HepG2 (cell line): Measurements from ENCODE around the gene ELAVL2. TPM values are rescaled to one million over a fixed set of nuclear protein-coding genes. Genes with fewer than 3 reads are reported as not detected.

Experiments used
- ATAC-seq: fragments of 200-7000 bp; cut with Tn5 transposase; 3 replicates; pipeline ENCODE4 v1.9.1; 2020; ENCODE audit warnings: mild to moderate bottlenecking, moderate library complexity
- BruUV-seq: library from RNA; stranded (reverse); fragments of 400-500 nt; replicated peaks from 2 replicates; lab custom pipeline; 2021; lab: Mats Ljungman, UMichigan
- CTCF ChIA-PET: fragments of 300-600 bp; formaldehyde crosslinking; extraction: SDS; loops from one replicate; lab custom pipeline; 2021; ENCODE audit warnings: low total read pairs, inconsistent platforms, low intra/inter-chr PET ratio; lab: Yijun Ruan, JAX
- POLR2A ChIA-PET: fragments of 350-600 bp; sonication (Branson Sonifier 250); formaldehyde crosslinking; loops from one replicate; lab custom pipeline; 2020; ENCODE audit warnings: antibody characterized with exemption, inconsistent platforms; lab: Yijun Ruan, JAX
- DNase-seq: peaks from one replicate; pipeline ENCODE4 v3.0.0-alpha.2; 2015; ENCODE audit warnings: low spot score
- FAIRE-seq: peaks from 3 replicates; lab custom pipeline; 2011; peaks lifted over from hg19 to GRCh38; lab: Jason Lieb, UNC
- H2AFZ ChIP-seq: one replicate; pipeline ENCODE4 v1.6.1; 2011; ENCODE audit warnings: low read length, inconsistent platforms
- H3K27ac ChIP-seq: fragments of 300-600 bp; 3 replicates; pipeline ENCODE4 v1.8.0; 2011; ENCODE audit warnings: mixed run types, mild to moderate bottlenecking, mixed read lengths, low read length, inconsistent platforms; ENCODE audit not compliant: insufficient read depth; ENCODE audit errors: extremely low read length
- H3K27me3 ChIP-seq, 2 experiments: fragments of 200-600 bp in 1 of 2; 2 replicates in 1 of 2; 3 replicates in 1 of 2; pipeline versions ENCODE4 v1.6.0 to v1.8.0; 2011; ENCODE audit warnings: low read length in 2 of 2, mild to moderate bottlenecking in 2 of 2, moderate library complexity in 2 of 2, inconsistent platforms in 1 of 2; ENCODE audit not compliant: insufficient read depth in 2 of 2, control insufficient read depth in 1 of 2
- H3K36me3 ChIP-seq, 2 experiments: fragments of 200-600 bp in 1 of 2; replicated peaks in 1 of 2; 2 replicates in 1 of 2; 3 replicates in 1 of 2; pipeline versions ENCODE4 v1.5.1 to v1.8.0; 2011; ENCODE audit warnings: low read length in 2 of 2, inconsistent platforms in 1 of 2; ENCODE audit not compliant: insufficient read depth in 2 of 2, control insufficient read depth in 1 of 2
- H3K4me1 ChIP-seq: 2 replicates; pipeline ENCODE4 v1.5.1; 2012; ENCODE audit warnings: low read length, inconsistent platforms; ENCODE audit not compliant: insufficient read depth
- H3K4me2 ChIP-seq: 2 replicates; pipeline ENCODE4 v1.6.0; 2011; ENCODE audit warnings: low read depth, low read length, inconsistent platforms
- H3K4me3 ChIP-seq, 3 experiments: fragments of 200-600 bp in 1 of 3; sonication (generic), shearing (Covaris generic) in 1 of 3; replicated peaks in 1 of 3; 2 replicates each; pipeline ENCODE4 v1.5.1; 2011 to 2016; ENCODE audit warnings: low read length in 3 of 3, inconsistent platforms in 2 of 3, low read depth in 2 of 3, mild to moderate bottlenecking in 2 of 3, control low read depth in 1 of 3, mixed read lengths in 1 of 3; ENCODE audit not compliant: insufficient read depth in 1 of 3
- H3K79me2 ChIP-seq: one replicate; pipeline ENCODE4 v1.6.1; 2011; ENCODE audit warnings: low read length, inconsistent platforms; ENCODE audit not compliant: insufficient read depth
- H3K9ac ChIP-seq: 2 replicates; pipeline ENCODE4 v1.6.0; 2011; ENCODE audit warnings: mild to moderate bottlenecking, low read depth, low read length, inconsistent platforms; ENCODE audit not compliant: insufficient read depth
- H3K9me3 ChIP-seq: 2 replicates; pipeline ENCODE4 v1.5.1; 2012; ENCODE audit warnings: mild to moderate bottlenecking, low read length
- H4K20me1 ChIP-seq: 2 replicates; pipeline ENCODE4 v1.6.0; 2011; ENCODE audit warnings: inconsistent platforms, mild to moderate bottlenecking, low read length, moderate library complexity; ENCODE audit not compliant: insufficient read depth
- ELF4 ChIP-seq: sonication (generic); formaldehyde crosslinking; IDR thresholded peaks from 2 replicates; pipeline ENCODE4 v1.5.0; 2020; ENCODE audit warnings: missing genetic modification reagents, mild to moderate bottlenecking, moderate library complexity, borderline replicate concordance
- FOXA1 ChIP-seq, 2 experiments: fragments of 450-650 bp in 1 of 2; sonication (generic) in 1 of 2; formaldehyde crosslinking in 1 of 2; IDR thresholded peaks; 2 replicates each; pipeline versions ENCODE4 v1.4.0 to v1.6.1; 2016 to 2020; ENCODE audit warnings: missing genetic modification reagents in 1 of 2
- KLF12 ChIP-seq: sonication (generic); formaldehyde crosslinking; IDR thresholded peaks from 2 replicates; pipeline ENCODE4 v1.4.0; 2020; ENCODE audit warnings: missing genetic modification reagents, borderline replicate concordance
- MAFF ChIP-seq: IDR thresholded peaks from 2 replicates; pipeline ENCODE4 v1.6.1; 2011; ENCODE audit warnings: low read depth, low read length, improper control_type of control experiment
- NCOR1 ChIP-seq: fragments of 200-600 bp; sonication (generic); IDR thresholded peaks from 2 replicates; pipeline ENCODE4 v1.7.0; 2017; ENCODE audit warnings: antibody characterized with exemption, low read length, borderline replicate concordance
- RCOR2 ChIP-seq: IDR thresholded peaks from 2 replicates; pipeline ENCODE4 v1.6.1; 2016; ENCODE audit warnings: missing biosample characterization, missing genetic modification reagents
- ZNF331 ChIP-seq: sonication (generic); formaldehyde crosslinking; IDR thresholded peaks from 2 replicates; pipeline ENCODE4 v1.4.0; 2020; ENCODE audit warnings: missing genetic modification reagents
- ZNF33A ChIP-seq: sonication (generic); formaldehyde crosslinking; IDR thresholded peaks from 2 replicates; pipeline ENCODE4 v1.5.1; 2020; ENCODE audit warnings: missing genetic modification reagents, mild to moderate bottlenecking, moderate library complexity, borderline replicate concordance
- ZSCAN21 ChIP-seq: sonication (generic); formaldehyde crosslinking; IDR thresholded peaks from 2 replicates; pipeline ENCODE4 v1.8.0; 2022; ENCODE audit warnings: mild to moderate bottlenecking, missing genetic modification reagents, moderate library complexity, borderline replicate concordance
- WGBS: methylation state at CpG from one replicate; pipeline ENCODE4 v1.1.6; 2017; ENCODE audit warnings: low lambda C conversion rate; 5-methylcytosine and 5-hydroxymethylcytosine counted together
- in situ Hi-C: cut with HindIII; loops from 2 replicates; pipeline ENCODE4 v1.10.0; 2017; ENCODE audit warnings: low pct_unique_long_range_greater_than_20kb; ENCODE audit not compliant: extremely low pct_ligation_motif_present
- intact Hi-C: fragments of 100-400 bp; cut with micrococcal nuclease; formaldehyde crosslinking; loops from one replicate; pipeline ENCODE4 v1.10.0; 2022; ENCODE audit not compliant: unreplicated experiment
- polyA plus RNA-seq, 8 experiments: library from polyadenylated mRNA; depleted of rRNA in 3 of 8; stranded (reverse) in 7 of 8; unstranded in 1 of 8; fragments of >200 nt; fragmentation: Illumina TruSeq in 4 of 8; extraction: Trizol in 4 of 8; gene quantifications; 2 replicates each; pipeline versions ENCODE4 v1.2.1 to v1.2.3, GENCODE V29; 2011 to 2016; ENCODE audit warnings: low read depth in 4 of 8, missing spikeins in 1 of 8, mixed read lengths in 1 of 8; ENCODE audit not compliant: insufficient read depth in 1 of 8
- total RNA-seq, 5 experiments: library from RNA; depleted of rRNA; stranded (reverse); fragments of >200 nt; fragmentation: Illumina TruSeq; extraction: Trizol; gene quantifications; 2 replicates each; pipeline ENCODE4 v1.2.3, GENCODE V29; 2016; ENCODE audit warnings: low read depth in 1 of 5
- TF ChIP-seq, protein P1 (sequence below): sonication (generic); formaldehyde crosslinking; IDR thresholded peaks from 2 replicates; pipeline ENCODE4; 2020; ENCODE audit warnings: missing genetic modification reagents, mild to moderate bottlenecking, borderline replicate concordance
- TF ChIP-seq, protein P2 (sequence below): sonication (generic); formaldehyde crosslinking; IDR thresholded peaks from 2 replicates; pipeline ENCODE4 v1.4.0; 2020; ENCODE audit warnings: mild to moderate bottlenecking, missing genetic modification reagents
- TF ChIP-seq, protein P3 (sequence below): sonication (generic); formaldehyde crosslinking; conservative IDR thresholded peaks from 2 replicates; pipeline ENCODE4 v1.4.0; 2020; ENCODE audit warnings: missing genetic modification reagents

Gene ELAVL2
- total and polyA plus RNA-seq, 2 of the 13 experiments (the other 11 are each of a cell fraction or from before 2014, with no cell fraction given): not detected

- Histone ChIP-seq H3K9ac (no peak overlapping the region), H3K27ac (no peak overlapping the region), H3K27me3 (no peaks in the 10 kb centered on the region), H3K9me3 (no peaks in the 10 kb centered on the region), H3K79me2 (no peaks in the 10 kb centered on the region), H3K36me3 (no peaks in the 10 kb centered on the region), H3K4me1 (no peaks in the 10 kb centered on the region), H3K4me3 (no peak overlapping the region), H4K20me1 (no peaks in the 10 kb centered on the region), H2AFZ (no peak overlapping the region), H3K4me2 (no peak overlapping the region)
- BruUV-seq: no TSS peak
- 1% methylated on average over 4 of the region's 4 CpGs for WGBS
- FAIRE-seq (no peak), ATAC-seq (no peak), DNase-seq (no peak)
- ChIA-PET CTCF (no interaction called here), POLR2A (no interaction called here)
- intact Hi-C loops: no loop called here
- in situ Hi-C loops: no loop called here
- TF ChIP-seq ZNF331 (CRISPR knock-in tag): no peak
- TF ChIP-seq FOXA1 (IDR thresholded peaks at IDR 0.05): no peak
- TF ChIP-seq FOXA1 (CRISPR knock-in tag; IDR thresholded peaks at IDR 0.05): no peak
- TF ChIP-seq NCOR1: no peak
- TF ChIP-seq ZSCAN21 (CRISPR knock-in tag): no peak
- TF ChIP-seq MAFF: no peak
- TF ChIP-seq, protein P1, sequence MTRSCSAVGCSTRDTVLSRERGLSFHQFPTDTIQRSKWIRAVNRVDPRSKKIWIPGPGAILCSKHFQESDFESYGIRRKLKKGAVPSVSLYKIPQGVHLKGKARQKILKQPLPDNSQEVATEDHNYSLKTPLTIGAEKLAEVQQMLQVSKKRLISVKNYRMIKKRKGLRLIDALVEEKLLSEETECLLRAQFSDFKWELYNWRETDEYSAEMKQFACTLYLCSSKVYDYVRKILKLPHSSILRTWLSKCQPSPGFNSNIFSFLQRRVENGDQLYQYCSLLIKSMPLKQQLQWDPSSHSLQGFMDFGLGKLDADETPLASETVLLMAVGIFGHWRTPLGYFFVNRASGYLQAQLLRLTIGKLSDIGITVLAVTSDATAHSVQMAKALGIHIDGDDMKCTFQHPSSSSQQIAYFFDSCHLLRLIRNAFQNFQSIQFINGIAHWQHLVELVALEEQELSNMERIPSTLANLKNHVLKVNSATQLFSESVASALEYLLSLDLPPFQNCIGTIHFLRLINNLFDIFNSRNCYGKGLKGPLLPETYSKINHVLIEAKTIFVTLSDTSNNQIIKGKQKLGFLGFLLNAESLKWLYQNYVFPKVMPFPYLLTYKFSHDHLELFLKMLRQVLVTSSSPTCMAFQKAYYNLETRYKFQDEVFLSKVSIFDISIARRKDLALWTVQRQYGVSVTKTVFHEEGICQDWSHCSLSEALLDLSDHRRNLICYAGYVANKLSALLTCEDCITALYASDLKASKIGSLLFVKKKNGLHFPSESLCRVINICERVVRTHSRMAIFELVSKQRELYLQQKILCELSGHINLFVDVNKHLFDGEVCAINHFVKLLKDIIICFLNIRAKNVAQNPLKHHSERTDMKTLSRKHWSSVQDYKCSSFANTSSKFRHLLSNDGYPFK (CRISPR knock-in tag): no peak
- TF ChIP-seq, protein P2, sequence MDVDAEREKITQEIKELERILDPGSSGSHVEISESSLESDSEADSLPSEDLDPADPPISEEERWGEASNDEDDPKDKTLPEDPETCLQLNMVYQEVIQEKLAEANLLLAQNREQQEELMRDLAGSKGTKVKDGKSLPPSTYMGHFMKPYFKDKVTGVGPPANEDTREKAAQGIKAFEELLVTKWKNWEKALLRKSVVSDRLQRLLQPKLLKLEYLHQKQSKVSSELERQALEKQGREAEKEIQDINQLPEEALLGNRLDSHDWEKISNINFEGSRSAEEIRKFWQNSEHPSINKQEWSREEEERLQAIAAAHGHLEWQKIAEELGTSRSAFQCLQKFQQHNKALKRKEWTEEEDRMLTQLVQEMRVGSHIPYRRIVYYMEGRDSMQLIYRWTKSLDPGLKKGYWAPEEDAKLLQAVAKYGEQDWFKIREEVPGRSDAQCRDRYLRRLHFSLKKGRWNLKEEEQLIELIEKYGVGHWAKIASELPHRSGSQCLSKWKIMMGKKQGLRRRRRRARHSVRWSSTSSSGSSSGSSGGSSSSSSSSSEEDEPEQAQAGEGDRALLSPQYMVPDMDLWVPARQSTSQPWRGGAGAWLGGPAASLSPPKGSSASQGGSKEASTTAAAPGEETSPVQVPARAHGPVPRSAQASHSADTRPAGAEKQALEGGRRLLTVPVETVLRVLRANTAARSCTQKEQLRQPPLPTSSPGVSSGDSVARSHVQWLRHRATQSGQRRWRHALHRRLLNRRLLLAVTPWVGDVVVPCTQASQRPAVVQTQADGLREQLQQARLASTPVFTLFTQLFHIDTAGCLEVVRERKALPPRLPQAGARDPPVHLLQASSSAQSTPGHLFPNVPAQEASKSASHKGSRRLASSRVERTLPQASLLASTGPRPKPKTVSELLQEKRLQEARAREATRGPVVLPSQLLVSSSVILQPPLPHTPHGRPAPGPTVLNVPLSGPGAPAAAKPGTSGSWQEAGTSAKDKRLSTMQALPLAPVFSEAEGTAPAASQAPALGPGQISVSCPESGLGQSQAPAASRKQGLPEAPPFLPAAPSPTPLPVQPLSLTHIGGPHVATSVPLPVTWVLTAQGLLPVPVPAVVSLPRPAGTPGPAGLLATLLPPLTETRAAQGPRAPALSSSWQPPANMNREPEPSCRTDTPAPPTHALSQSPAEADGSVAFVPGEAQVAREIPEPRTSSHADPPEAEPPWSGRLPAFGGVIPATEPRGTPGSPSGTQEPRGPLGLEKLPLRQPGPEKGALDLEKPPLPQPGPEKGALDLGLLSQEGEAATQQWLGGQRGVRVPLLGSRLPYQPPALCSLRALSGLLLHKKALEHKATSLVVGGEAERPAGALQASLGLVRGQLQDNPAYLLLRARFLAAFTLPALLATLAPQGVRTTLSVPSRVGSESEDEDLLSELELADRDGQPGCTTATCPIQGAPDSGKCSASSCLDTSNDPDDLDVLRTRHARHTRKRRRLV (CRISPR knock-in tag): no peak
- TF ChIP-seq ELF4 (CRISPR knock-in tag): no peak
- TF ChIP-seq ZNF33A: no peak
- TF ChIP-seq, protein P3, sequence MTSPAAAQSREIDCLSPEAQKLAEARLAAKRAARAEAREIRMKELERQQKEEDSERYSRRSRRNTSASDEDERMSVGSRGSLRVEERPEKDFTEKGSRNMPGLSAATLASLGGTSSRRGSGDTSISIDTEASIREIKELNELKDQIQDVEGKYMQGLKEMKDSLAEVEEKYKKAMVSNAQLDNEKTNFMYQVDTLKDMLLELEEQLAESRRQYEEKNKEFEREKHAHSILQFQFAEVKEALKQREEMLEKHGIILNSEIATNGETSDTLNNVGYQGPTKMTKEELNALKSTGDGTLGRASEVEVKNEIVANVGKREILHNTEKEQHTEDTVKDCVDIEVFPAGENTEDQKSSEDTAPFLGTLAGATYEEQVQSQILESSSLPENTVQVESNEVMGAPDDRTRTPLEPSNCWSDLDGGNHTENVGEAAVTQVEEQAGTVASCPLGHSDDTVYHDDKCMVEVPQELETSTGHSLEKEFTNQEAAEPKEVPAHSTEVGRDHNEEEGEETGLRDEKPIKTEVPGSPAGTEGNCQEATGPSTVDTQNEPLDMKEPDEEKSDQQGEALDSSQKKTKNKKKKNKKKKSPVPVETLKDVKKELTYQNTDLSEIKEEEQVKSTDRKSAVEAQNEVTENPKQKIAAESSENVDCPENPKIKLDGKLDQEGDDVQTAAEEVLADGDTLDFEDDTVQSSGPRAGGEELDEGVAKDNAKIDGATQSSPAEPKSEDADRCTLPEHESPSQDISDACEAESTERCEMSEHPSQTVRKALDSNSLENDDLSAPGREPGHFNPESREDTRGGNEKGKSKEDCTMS (CRISPR knock-in tag): no peak
- no peak for TF ChIP-seq RCOR2 (CRISPR knock-in tag)
- TF ChIP-seq KLF12 (CRISPR knock-in tag): no peak
Measured at GRCh38 chr9:23752859-23753258, 73.2 kb downstream of the ELAVL2 start.
